HL-60/S4 (cell line): ENCODE data around the gene RALGAPA2.

ENCODE experiments used
- in situ Hi-C: fragments of 300-500 bp; cut with MboI; formaldehyde crosslinking; loops from 2 replicates; pipeline ENCODE4 v1.14.3; 2022; ENCODE audit warnings: low sequenced_read_pairs

The RALGAPA2 gene

DNA sequence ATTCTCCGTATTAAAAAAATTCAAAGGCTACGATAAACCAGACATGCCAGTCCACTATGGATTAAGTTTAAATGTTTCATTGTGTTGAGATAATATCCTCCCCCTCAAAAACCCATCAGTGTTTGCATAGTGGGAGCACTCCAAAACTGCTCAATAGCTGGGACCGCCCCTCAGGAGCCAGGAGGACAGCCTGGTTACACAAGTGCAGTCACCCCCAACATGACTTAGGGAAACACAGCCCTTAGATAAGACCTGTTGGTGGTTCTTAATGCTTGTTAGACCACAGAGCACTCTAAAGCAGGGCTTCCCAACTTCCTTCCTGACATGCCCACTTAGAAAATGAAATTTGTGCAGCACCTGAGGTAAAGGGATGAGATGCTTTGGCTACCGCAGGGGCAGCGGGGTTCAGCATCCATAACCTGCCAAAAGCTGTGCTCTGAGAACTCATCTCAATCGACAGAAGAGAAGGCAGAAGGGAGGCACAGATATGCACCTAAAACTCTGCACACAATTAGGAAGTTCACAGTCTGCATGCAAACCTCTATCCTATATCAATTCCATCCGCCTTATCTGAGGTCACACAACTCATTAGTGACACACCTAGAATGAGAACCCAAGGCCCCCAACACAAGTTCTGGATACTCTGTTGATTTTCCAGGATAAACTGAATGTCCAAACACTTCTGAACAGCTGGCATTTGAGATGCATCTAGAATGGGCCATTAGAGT lies 74.3 kb downstream of the RALGAPA2 start:
- in situ Hi-C loops: no loop called here

DNA sequence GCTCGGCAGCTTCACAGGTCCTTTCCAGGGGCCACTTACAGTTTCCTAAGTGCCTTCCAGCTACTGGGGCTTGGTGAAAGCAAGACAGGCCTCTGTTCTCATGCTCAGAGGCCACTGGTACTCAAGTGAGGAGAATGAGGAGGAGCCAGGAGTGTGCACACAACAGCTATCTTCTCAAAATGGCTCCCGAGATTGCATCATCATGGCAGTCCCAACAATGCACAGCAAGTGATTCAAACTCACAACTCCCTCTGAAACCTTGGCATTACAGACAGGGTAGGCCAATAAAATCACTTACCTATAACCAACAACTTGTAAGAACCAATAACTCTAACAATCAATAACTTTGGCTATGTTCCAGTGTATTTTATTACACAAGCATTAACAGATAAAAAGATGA lies 77.4 kb downstream of the RALGAPA2 start:
- in situ Hi-C loops: no loop called here

DNA sequence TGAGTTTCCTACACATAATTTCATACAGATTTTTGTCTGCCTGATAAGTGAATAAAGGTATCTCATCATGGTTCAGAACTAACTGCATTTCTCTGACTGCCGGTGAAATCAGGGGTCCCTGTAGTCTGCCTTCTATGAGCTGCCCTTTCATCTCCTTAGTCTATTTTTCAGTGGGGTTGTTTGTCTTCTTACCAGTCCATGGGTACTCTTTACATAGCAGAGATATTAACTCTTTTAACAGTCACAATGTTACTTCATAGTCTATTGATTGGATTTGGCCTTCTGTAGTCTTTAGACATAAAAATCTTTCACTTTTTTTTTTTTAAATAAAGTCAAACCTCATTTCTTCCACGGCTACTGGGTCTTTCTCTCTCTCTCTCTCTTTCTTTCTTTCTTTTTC lies 79.8 kb downstream of the RALGAPA2 start:
- in situ Hi-C loops: no loop called here

DNA sequence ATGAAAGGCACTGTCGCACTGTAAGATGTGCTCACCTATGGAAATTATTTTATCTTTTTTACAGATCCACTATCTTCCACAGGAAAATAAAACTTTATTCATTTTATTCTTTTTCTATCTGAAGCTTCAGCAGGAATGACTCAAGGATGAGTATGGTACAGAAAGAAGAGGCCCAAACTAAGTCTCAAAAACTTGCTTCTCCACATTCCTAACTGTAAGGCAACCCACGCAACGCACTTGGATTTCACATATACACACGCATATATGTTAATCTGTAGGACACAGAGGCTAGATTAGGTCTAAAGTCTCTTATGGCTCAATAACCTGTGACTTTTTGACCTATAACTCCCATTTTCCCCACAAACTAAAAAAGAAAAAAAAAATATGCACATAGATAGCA lies 81.9 kb downstream of the RALGAPA2 start:
- in situ Hi-C loops: no loop called here

DNA sequence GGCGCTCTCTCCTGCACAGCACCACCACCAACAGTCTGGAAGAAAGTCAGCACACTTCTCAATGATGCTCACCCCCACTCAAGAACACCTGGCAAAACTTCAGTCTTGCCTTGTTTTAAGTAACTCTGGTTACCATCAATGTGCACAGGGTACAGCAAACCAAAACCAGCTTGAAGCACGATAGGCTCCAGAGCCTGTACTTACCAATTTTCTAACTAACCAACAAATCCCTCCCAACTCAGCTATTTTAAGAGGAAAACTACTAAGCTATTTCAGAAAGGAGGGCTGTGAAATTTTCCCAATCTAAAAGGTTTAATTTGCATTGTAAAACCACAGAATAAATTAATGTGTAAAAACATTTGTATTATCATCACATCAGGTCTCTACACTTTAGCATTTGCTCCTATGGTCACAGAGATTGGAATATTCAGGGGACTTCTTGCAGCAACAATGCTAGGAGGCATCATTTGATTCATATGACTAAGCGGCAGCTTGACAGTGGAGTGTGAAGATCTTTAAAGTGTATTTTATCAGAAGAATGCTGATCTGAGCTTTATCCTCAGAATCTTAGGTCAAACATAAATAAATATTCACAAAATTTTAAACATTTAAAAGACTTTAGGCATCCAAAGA lies 82.8 kb downstream of the RALGAPA2 start:
- in situ Hi-C loops: no loop called here

DNA sequence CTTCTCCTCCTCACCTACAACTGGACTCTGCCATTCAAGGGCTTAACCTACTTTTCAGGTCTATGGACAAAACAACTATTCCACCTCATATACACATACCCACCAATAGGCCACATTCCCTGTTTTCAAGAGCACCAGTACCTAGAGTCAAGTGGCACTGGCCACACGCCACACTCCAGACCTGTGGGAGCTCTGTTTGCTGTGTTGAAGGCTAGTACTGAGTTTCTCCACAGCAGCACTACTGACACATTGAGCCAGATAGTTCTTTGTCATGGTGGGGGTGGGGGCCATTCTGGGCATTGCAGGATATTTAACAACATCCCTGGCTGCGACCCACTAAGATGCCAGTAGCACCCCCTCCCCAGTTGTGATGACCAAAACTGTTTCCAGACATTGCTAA lies 84.1 kb downstream of the RALGAPA2 start:
- in situ Hi-C loops: no loop called here

DNA sequence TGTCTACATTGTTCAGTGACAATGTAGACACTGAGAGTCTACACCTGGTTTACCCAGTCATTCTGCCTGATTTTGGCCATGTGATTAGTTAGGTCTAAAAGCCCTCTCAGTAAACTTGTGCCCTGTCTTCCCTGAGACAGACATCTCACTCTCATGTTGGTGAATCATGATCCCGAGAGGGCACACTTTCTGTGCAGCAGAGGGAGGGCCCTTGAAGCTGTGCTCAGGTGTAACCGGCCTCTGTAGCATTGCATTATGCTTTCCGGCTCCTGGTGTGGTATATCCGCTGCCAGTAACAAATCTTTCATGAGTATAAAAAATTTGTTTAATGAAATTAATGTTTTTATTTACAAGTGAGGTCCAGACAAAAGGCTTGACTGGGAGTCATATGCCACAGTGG lies 85.0 kb downstream of the RALGAPA2 start:
- in situ Hi-C loops: no loop called here

DNA sequence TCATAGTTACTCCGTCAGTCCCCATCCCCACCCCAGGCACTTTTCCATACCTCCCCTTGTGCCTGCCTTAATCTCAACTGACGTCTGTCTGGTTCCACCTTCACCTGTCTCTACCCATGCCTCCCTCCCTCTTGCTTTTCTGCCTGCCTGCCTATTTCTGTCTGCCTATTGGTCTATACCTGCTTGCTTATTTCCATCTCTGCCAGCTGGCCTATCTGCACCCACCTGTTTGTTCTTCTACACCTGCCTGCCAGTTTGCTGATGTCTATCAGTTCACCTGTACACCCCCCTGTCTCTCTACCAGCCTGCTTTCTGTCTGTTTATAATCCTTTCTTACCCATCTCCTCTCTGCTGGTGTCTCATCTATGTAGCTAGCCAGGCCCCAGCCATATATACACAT lies 87.5 kb downstream of the RALGAPA2 start:
- in situ Hi-C loops: no loop called here

DNA sequence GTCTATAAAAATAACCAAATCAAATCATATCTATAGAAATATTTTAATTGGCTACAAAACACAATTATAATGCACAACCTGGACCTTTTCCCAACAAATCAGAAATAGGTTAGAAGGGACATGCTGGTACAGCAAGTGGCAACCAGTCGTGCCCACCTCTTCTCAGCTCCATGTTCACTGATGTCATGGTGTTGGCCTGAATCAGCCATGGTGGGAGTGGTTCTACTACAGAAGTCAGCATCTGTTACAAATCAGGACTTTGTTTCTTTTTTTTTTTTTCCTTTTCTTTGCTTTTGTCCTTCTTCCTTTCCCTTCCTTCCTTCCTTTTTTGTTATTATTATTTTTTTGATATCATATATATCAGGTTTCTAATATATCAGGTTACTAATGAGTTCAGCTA lies 91.2 kb downstream of the RALGAPA2 start:
- in situ Hi-C loops: no loop called here

DNA sequence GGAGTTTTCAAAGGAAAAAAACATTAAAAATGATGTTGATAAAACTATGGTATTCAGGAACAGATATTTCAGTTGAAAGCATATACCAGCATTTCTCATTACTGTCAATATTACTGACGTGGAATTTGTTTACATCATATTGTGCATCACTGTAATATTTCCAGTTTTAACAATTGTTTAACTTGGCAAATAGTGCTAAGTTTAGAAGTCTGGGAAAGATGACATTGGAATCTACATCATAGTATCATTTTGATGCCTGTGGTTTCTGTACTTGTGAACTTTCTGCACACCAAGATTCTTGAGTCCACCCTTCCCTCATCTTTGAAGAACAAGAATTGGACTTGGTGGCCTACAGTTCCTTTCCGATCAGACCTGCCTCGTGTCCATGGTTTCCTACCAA lies 98.1 kb downstream of the RALGAPA2 start:
- in situ Hi-C loops: no loop called here

DNA sequence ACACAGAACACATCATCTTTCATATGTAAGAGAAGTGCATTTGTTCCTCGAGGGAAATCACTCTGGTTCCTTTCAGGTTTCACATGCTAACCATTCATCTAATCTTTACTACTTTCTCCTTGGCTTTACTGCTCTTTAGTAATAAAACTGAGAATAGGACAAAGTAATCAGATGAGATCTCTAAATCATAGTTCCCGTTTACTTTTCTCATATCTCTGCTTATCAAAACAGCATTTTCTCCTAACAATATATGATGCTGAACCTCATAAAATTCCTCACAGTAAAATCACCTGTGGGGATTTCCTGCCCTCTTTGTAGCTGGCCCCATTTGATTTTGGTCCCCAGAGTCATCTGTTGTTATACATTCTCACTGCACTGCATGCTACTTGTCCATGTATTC lies 100.2 kb downstream of the RALGAPA2 start:
- in situ Hi-C loops: no loop called here

DNA sequence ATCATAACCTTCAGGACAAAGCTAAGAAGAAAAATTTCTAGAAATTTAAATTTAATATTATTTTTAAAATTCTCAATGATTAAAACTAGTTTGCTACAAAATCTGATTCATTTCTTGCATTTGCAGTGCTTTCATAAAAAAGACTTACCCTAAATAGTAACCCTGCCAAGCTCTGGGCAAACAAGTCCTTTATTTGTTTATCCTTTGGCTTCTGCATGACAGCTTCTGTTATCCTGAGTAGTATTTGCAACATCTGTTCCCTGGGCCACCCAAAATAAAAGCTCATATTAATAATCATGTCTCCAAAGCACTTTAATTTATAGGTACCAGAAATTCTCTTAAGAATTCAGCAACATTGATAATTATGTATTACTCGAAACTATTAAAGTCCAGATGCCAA lies 101.3 kb downstream of the RALGAPA2 start:
- in situ Hi-C loops: no loop called here

DNA sequence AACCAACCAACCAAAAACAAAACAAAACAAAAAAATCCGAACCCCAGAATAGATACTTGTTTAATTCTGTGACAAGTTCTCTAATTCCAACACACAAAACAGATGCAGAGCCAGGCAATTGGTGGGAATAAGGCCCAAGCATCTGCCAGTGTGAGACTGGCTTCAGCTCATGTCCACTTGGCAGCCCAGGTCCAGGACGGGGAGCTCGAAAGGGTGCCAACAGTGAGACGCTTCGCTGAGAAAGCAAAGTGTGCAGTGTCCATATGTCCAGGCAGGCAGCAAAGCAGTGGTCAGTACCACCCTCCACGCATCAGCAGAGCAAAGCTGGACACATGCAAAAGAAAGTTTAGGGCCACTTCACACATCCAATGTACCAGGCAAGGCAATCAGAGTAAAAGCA lies 102.9 kb downstream of the RALGAPA2 start:
- in situ Hi-C loops: no loop called here

DNA sequence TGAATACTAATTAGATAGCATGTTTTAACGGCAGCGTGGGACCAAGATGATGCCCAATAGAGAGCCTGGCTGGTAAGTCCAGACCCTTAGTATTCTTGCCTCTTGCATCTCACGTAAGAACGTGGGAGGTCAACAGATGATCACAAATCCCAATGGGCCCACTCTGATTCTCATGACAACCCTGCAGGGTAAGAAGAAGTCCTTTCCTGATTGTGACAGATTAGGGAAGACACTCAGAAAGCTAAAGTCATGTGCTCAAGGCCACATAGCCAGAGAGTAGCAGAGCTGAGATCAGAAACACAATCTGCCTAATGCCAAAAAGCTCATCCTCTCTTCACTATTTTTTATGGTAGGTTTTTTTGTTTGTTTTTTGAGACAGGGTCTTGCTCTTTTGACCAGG lies 103.8 kb downstream of the RALGAPA2 start:
- in situ Hi-C loops: no loop called here

DNA sequence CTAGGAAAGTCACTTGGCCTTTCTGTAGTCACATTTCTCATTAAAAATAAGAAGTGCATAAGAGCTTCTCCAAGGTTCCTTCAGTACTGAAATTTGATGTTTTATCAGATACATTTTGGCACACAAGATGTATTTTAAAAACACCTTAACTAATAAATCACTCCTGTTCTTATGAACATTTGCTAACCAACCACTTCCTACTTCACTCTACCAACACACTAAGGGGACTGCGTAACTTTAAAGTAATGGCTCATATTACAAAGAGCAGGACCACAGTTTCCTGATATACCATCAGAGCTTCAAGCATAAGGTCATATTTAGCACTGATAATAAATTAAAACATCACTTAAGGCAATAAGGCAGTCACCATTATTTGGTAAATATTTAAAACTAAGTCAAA lies 104.4 kb downstream of the RALGAPA2 start:
- in situ Hi-C loops: no loop called here

DNA sequence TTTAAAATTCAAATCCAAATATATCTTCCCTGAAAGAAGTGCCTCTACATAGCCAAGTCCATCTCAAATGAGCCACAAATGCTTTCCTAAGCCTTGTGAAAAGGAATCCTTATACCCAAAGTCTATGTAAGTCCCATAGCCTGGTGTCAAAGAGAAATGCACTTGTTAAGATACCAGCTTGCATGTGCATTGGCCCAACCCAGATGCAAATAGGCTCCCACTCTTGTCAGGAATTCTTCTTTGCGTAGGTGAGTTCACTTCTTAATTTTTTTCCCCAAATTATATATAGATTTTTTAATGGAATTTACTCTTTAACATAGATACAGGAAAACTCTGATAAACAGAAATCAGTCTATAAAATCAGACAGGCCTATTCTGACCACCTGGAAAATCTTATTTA lies 105.6 kb downstream of the RALGAPA2 start:
- in situ Hi-C loops: no loop called here

DNA sequence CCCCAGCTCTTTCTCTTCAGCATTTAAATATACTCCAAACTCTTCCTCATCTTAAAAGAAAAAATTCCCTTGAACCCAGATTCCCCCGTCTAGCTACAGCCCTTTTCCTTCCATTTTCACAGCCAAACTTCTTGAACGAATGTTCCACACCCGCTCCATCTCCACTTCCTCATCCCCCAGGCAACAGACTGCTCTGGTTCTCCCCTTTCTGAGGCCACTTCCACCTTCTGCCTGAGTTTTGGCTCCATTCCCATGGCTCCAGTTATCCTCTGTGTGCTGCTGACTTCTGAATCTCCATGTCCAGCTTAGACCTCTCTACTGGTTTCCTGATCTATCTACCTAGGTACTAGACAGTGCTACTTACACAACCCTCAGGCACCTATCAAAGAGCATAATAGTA lies 106.4 kb downstream of the RALGAPA2 start:
- in situ Hi-C loops: no loop called here

DNA sequence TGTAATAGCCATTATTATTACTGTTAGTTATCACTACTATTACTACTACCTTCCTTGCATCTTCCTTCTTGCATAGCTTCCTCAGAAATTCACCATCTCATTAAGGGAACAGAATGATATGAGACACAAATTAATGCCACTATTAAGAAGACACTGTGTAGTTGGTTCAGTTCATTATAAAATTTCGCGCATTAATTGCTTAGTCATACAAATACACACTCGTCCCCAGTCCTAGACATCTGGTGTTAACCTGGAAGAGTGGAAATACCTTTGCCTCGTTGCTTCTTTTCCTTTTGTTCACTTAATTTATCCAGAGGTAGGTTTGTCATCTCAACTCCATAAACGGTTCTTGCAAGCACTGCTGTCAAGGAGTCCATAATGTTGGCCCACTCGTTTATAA lies 107.5 kb downstream of the RALGAPA2 start:
- in situ Hi-C loops: no loop called here

DNA sequence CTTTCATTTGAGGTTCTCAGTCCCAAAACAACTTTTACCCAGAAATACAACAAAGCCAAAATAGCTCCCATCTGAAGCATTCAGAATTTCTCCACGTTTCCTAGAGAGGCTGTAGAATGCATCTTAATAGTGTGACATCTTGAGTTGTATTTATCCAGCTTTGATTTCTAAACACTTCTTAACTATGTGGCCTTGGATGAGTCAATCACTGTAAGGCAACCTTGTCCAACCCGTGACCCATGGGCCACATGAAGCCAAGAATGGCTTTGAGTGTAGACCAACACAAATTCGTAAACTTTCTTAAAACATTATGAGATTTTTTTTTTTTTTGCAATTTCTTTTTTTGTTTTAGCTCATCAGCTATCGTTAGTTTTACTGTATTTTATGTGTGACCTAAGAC lies 108.1 kb downstream of the RALGAPA2 start:
- in situ Hi-C loops: no loop called here

DNA sequence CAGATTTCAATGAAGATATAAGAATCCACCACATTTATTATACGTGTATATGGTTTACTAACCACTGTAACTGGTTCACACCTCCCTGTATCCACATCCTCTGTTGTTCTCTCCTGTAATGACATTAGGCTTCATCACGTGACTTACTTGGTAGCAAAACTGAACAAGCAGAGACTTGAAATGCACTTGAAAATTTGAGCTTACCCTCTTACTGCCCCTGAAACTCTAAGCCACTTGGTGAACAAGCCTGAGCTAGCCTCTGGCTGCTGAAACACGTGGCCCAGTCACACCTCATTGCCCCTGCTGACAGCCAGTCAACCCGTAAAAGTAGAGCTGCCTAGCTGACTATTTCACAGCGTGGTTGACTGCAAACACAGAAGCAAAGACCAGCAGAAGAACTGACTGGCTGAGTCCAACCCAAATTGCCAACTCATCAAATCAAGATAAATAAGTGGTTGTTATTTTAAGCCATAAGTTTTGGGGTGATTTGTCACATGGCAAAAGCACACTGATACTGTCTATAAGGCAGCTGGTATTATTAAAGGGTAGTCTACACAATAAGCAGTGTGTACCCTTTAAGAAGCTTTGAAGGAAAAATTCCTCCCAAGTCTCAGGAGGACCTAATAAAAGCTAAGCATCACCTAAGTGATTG lies 109.0 kb downstream of the RALGAPA2 start:
- in situ Hi-C loops: no loop called here

DNA sequence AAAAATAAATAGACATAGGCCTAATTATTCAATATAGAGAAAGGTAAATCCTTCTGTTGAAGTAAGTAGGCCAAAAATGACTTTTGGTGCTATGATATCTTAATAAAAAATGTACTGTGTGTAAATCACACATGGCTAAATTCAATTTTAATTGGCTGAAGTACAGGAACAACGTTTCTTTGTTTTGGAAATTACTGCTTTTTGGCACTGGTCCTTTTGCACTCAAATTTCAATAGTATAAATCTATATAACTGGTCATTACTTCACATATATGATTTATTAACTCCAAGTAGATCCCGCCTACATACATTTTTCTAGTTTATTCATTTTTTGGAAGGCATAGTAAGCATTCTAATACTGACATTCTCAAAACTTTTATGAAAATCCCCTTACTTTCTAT lies 114.5 kb downstream of the RALGAPA2 start:
- in situ Hi-C loops: no loop called here

DNA sequence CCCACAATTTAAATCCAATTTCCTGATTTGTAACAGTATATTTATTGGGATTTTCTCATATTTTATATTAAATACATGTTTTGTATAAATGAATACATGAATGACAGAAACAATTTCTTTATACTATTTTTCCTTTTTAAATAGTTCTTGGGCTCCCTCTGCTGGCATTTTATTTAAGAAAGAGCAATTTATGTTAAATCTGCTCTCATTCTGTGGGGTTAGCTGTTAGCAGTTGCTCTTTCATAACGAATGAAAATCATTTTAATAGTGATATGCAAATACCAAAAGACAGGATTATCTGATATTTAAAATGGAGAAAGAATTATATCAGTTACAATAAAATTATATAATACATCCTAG lies 118.3 kb downstream of the RALGAPA2 start:
- in situ Hi-C loops: no loop called here
